GM12878 (cell line): ENCODE measurements around the gene FAM98C. TPM values are rescaled to one million over a fixed set of nuclear protein-coding genes. Genes with fewer than 3 reads are reported as not detected.

ENCODE experiments used
- ATAC-seq: fragments of 200-7000 bp; cut with Tn5 transposase; 3 replicates; pipeline ENCODE4 v1.9.1; 2020; ENCODE audit warnings: mild to moderate bottlenecking, moderate library complexity
- BruUV-seq: library from RNA; stranded (reverse); fragments of 400-500 nt; replicated peaks from 2 replicates; lab custom pipeline; 2021; lab: Mats Ljungman, UMichigan
- CTCF ChIA-PET: fragments of 300-600 bp; sonication (Branson Sonifier 250); formaldehyde crosslinking; extraction: SDS; loops from one replicate; lab custom pipeline; 2021; ENCODE audit warnings: inconsistent platforms; lab: Yijun Ruan, JAX
- POLR2A ChIA-PET: fragments of 350-600 bp; formaldehyde crosslinking; extraction: SDS; loops from one replicate; lab custom pipeline; 2021; ENCODE audit warnings: inconsistent platforms; lab: Charles Lee
- RAD21 ChIA-PET: fragments of 300-600 bp; sonication (Branson Sonifier 250); formaldehyde crosslinking; loops from one replicate; lab custom pipeline; 2023; ENCODE audit warnings: antibody characterized with exemption; ENCODE audit not compliant: unreplicated experiment; lab: Charles Lee
- SMC1A ChIA-PET: fragments of 300-600 bp; sonication (Branson Sonifier 250); formaldehyde crosslinking; loops from one replicate; lab custom pipeline; 2023; ENCODE audit not compliant: unreplicated experiment, uncharacterized antibody; lab: Charles Lee
- DNase-seq: peaks from one replicate; pipeline ENCODE4 v3.0.0-alpha.2; 2011; ENCODE audit warnings: low read depth, low spot score
- FAIRE-seq: peaks from 3 replicates; lab custom pipeline; 2011; peaks lifted over from hg19 to GRCh38; lab: Jason Lieb, UNC
- H2AFZ ChIP-seq: 2 replicates; pipeline ENCODE4 v1.6.0; 2011; ENCODE audit warnings: low read depth, low read length, control low read depth; ENCODE audit not compliant: control insufficient read depth
- H3K27ac ChIP-seq: 2 replicates; pipeline ENCODE4 v1.5.1; 2011; ENCODE audit warnings: control low read depth; ENCODE audit not compliant: control insufficient read depth, insufficient read depth
- H3K27me3 ChIP-seq, 2 experiments: replicated peaks in 1 of 2; 2 replicates each; pipeline versions ENCODE4 v1.6.0 to v1.6.1; 2011; ENCODE audit warnings: low read length in 1 of 2; ENCODE audit not compliant: control insufficient read depth in 2 of 2, insufficient read depth in 2 of 2
- H3K36me3 ChIP-seq, 2 experiments: 2 replicates each; pipeline ENCODE4 v1.5.1; 2011; ENCODE audit warnings: low read length in 1 of 2; ENCODE audit not compliant: control insufficient read depth in 2 of 2, insufficient read depth in 2 of 2
- H3K4me1 ChIP-seq: 2 replicates; pipeline ENCODE4 v1.6.1; 2011; ENCODE audit warnings: mild to moderate bottlenecking, low read length, moderate library complexity, mixed read lengths; ENCODE audit not compliant: control insufficient read depth, insufficient read depth
- H3K4me2 ChIP-seq: 2 replicates; pipeline ENCODE4 v1.6.0; 2011; ENCODE audit warnings: control low read depth; ENCODE audit not compliant: control insufficient read depth, insufficient read depth
- H3K4me3 ChIP-seq: fragments of 200-600 bp; sonication (generic); 2 replicates; pipeline ENCODE4 v1.5.1; 2016
- H3K79me2 ChIP-seq: 2 replicates; pipeline ENCODE4 v1.6.0; 2011; ENCODE audit warnings: low read length; ENCODE audit not compliant: control insufficient read depth, insufficient read depth
- H3K9ac ChIP-seq: 2 replicates; pipeline ENCODE4 v1.8.0; 2011; ENCODE audit warnings: low read length, control low read depth, mixed read lengths; ENCODE audit not compliant: control insufficient read depth, insufficient read depth
- H3K9me3 ChIP-seq: replicated peaks from 3 replicates; pipeline ENCODE4 v1.5.1; 2011; ENCODE audit warnings: mild to moderate bottlenecking, low read length; ENCODE audit not compliant: control insufficient read depth, insufficient read depth
- H4K20me1 ChIP-seq: 2 replicates; pipeline ENCODE4 v1.6.0; 2011; ENCODE audit not compliant: control insufficient read depth, insufficient read depth
- EED ChIP-seq: sonication (generic); IDR thresholded peaks from 2 replicates; pipeline ENCODE4 v1.6.1; 2016; ENCODE audit warnings: antibody characterized with exemption, low read depth
- PKNOX1 ChIP-seq: fragments of 450-650 bp; IDR thresholded peaks from 2 replicates; pipeline ENCODE4 v1.6.1; 2016; ENCODE audit warnings: mild to moderate bottlenecking
- SPI1 ChIP-seq: IDR thresholded peaks from 2 replicates; pipeline ENCODE4 v1.6.1; 2011; ENCODE audit warnings: low read depth, mild to moderate bottlenecking, low read length, moderate library complexity, borderline replicate concordance; ENCODE audit not compliant: insufficient read depth
- ZBTB11 ChIP-seq: fragments of 450-650 bp; formaldehyde crosslinking; IDR thresholded peaks from 2 replicates; pipeline ENCODE4 v1.5.0; 2022; ENCODE audit warnings: mild to moderate bottlenecking, missing genetic modification characterization
- WGBS: methylation state at CpG from one replicate; pipeline ENCODE4 v1.1.6; 2016; ENCODE audit warnings: low lambda C conversion rate; ENCODE audit not compliant: insufficient replicate concordance, insufficient coverage; ENCODE audit errors: missing lambda C conversion rate; 5-methylcytosine and 5-hydroxymethylcytosine counted together
- in situ Hi-C: fragments of 300-500 bp; cut with MboI; formaldehyde crosslinking; loops from 9 replicates; pipeline ENCODE4 v1.14.3; 2018; ENCODE audit warnings: mixed read lengths
- intact Hi-C: fragments of 100-400 bp; cut with micrococcal nuclease; formaldehyde crosslinking; loops from one replicate; pipeline ENCODE4 v1.14.2; 2022; ENCODE audit not compliant: unreplicated experiment
- polyA plus RNA-seq, 11 experiments: library from polyadenylated mRNA; depleted of rRNA in 4 of 11; unstranded in 6 of 11; stranded (reverse) in 5 of 11; fragments of >200 nt; fragmentation: Nextera tagmentation in 4 of 11; fragmentation: Illumina TruSeq in 1 of 11; extraction: Ambion mirVana in 4 of 11; extraction: Trizol in 1 of 11; gene quantifications; 1 replicate in 1 of 11; 2 replicates in 10 of 11; pipeline versions ENCODE4 v1.2.1 to v1.2.3, GENCODE V29; 2011 to 2016; ENCODE audit warnings: inconsistent platforms in 2 of 11, missing spikeins in 2 of 11, low read depth in 1 of 11
- total RNA-seq, 4 experiments: library from RNA; depleted of rRNA in 3 of 4; stranded (reverse); fragments of >200 nt in 3 of 4; fragmentation: Illumina TruSeq in 1 of 4; extraction: Trizol in 1 of 4; gene quantifications; 2 replicates each; pipeline versions ENCODE4 v1.2.1 to v1.2.3, GENCODE V29; 2013 to 2021

Gene FAM98C
- total and polyA plus RNA-seq, 10 of the 15 experiments (the other 5 are each of a cell fraction or from before 2014, with no cell fraction given), result 1.4 to 17.2 (median 9.5) TPM

DNA sequence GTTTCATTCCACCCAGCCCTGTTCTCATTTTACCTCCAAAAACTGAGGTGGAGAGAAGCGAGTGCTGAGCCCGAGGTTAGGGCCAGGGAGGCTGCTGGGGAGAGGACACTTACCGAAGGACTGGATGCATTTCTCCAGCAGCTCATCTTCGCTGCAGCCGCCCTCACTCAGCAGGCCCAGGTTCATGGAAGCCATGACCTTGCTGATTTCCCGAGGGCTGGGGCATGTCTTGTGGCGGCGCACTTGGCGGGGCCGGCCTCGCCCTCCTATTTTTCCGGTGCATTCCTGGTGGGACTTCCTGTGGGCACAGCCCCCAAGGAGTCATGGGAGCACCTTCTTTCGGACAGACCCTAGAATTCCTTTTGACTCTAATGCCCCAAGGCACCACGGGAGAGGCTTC lies 19.0 kb downstream of the FAM98C start:
- in situ Hi-C loops, result loop anchor here (25.0 kb wide), 1 partner anchor 215 kb away; the partner anchor contains the start of gene ACTN4
- RAD21 ChIA-PET, result interaction anchor here (1.0 kb wide), 1 partner anchor 19 kb away, joined by 3 read pairs; the partner anchor contains the start of gene FAM98C
- no peak overlapping the region for H3K4me3 ChIP-seq
- FAIRE-seq (no peak), ATAC-seq (no peak), DNase-seq (no peak)
- H3K9me3 ChIP-seq, result no peaks in the 10 kb centered on the region
- BruUV-seq, result no TSS peak
- intact Hi-C loops, result no loop called here
- H3K4me1 ChIP-seq, result peaks cover 20% of the 10 kb centered on the region
- SMC1A ChIA-PET, result no interaction called here
- CTCF ChIA-PET, result no interaction called here
- TF ChIP-seq ZBTB11 (CRISPR knock-in tag) (no peak), SPI1 (no peak), EED (no peak), PKNOX1 (no peak)
- no peaks in the 10 kb centered on the region for H4K20me1 ChIP-seq
- H3K27ac ChIP-seq, result no peak overlapping the region
- no peaks in the 10 kb centered on the region for H3K36me3 ChIP-seq
- H3K4me2 ChIP-seq, result no peak overlapping the region
- no peak overlapping the region for H3K9ac ChIP-seq
- H2AFZ ChIP-seq, result no peak overlapping the region
- H3K79me2 ChIP-seq, result no peaks in the 10 kb centered on the region
- 61% methylated on average over 14 of the region's 14 CpGs for WGBS
- no peaks in the 10 kb centered on the region; a peak in 1 of 4 replicates for H3K27me3 ChIP-seq
- POLR2A ChIA-PET, result no interaction called here
